Measurements from ENCODE around the gene DYRK1B.

DNA sequence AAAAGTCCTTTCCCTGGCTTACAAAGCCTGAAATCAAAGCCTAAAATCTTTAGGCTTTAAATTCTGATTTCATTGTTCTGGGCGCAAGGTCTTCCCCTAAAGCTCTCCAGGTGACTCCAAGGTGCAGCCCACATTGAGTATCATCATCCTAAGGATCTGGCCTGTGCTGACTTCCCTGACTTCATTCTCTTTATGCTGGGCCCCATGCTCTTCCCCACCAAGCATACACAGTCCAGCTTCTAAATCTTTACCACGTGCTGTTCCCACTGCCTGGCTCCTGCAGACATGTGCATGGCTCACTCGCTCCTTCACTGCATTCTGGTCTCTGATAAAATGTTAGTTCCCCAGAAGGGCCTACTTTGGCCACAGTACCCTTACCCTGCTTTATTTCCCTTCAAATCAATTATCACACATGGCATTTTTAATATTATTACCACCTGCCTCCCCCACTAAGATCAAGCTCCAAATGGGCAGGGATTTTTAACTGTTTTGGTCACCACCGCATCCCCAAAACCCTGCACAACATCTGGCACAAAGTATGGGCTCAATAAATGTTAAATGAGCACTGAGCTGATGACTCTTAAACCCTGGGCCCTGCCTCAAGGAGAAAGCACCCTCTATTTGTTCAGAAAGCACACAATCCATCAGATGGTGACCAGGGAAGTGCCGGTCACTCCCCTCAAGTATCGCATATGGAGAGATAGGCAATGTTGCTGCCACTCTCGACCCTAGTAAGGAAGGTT is 8.9 kb upstream of the DYRK1B start:
- TF ChIP-seq POLR2A (IDR thresholded peaks at IDR 0.05) (no peak), CTCF (IDR thresholded peaks at IDR 0.05) (peak in 1 of 4 donors; percentile 1)
